Ureter (tissue), 1 donor: ENCODE data around the gene IRF2. TPM values are rescaled to one million over a fixed set of nuclear protein-coding genes. Genes with fewer than 3 reads are reported as not detected.

ENCODE experiments used
- DNase-seq: peaks from one replicate; pipeline ENCODE4 v3.0.0-alpha.2; 2020; ENCODE audit warnings: low spot score
- total RNA-seq: library from RNA; stranded (reverse); gene quantifications from one replicate; pipeline ENCODE4 v1.2.4, GENCODE V29; 2023
- donor health status: DM: yes; HTN: yes; CAD: no.

Gene IRF2
- total RNA-seq, 1 donor from 2014 or later: 74.9 TPM

DNA sequence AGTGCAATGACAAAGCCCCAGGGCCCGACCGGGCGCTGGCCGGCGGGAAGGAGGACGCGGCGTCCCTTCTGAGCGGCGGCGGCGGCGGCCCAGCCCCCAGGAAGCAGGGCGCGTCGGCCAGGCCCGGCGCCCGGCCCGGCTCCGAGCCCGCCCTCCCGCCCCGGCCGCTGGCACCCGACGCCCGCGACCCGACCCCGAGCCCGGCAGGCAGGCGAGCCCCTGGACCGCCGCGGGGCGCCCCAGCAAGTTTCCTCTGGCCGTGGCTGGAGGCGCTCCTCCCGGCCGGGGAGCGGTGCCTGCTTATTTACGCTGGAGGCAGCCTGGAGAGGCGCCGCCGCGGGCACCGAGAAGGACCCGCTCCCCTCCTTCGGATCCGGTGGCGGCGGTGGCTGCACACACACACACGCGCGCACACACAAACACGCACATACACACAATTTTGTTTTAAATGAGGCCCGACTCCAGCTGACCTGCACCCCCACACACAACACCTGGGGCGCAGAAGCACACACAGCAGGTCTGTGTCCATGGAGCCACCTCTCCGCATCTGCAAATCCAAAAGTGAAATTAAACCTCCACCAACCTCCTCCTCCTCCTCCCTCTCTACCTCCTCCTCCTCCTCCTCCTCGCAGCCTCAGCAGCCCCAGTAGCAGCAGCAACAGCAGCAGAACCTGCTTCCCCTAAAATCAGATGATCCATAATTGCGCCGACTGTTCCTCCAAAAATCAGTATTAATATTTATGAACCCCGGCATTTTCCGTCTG is 669 bp downstream of the IRF2 start:
- peak; percentile 61 for DNase-seq

DNA sequence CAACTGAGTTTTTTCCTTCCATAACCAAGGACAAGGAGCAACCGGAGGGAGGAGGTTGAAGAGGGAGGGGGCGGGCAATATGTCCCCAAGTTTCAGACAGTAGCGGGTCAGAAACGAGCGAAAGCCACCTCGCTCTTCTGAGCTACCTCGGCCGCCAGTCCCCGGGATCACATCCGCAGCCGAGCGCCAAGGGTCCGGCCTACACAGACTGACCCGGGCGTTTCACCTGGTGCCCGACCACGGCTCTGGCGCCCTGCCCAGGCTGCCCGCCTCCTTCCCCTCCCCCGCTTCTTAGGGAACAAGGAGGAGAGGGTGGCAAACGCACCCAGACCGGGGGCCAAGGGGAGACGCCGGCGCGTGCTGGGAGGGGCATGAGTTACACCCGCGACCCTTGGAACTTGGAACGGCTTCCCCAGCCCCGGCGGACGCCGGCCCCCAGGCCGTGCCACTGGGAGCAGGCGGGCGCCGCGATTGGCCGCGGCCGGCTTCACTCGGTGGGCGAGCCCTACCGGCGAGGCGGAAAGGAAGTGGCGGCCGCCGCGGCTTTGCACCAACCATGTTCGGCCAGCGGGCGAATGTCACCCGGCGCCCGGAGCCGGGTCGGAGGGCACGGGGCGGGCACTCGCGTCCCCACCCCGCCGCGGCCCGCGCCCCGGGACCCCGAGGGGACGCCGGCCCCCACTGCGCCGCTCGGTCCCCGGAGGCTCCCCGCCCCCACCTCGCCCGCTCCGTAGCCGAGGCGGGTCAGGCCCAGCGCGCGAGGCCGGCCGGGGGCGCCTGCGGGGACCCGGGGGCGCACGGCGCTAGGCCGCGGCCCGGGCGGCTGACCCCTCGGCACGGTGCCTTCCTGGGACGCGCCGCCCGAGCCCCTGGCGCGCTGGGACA is 1.5 kb downstream of the IRF2 start:
- peak; percentile 79 for DNase-seq

DNA sequence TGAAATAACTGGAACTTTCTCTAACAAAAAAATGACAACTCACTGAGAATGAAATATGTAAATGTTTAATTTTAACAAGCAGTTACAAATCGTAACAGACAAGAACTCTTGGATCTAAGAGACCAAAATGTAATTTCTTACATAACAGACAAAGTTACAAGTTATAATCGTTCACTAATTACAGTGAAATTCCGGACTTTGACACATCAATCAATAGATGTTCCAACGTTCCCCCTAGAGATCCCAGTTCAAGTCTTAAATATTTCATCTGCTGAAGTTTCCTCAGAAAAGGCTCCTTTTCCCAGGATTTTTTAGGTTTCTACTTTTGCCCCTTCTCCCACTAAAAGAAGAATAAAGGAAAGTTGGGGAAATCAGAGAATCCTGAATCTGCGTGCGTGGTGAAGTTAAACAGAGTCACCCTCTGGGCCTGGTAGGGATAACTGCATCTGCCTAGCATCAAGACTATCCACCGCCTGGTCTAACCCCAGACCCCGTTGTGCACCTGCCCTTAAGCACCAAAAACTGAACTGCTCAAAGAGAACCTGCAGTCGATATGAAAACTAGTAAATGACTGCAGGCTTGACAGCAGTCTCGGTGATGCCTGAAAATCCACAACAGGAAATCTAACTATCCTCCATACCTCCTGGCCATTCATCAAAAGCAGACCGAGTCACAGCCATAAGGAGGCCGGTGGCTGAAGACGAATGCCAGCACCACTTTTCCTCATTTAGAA is 2.3 kb downstream of the IRF2 start:
- DNase-seq: no peak

DNA sequence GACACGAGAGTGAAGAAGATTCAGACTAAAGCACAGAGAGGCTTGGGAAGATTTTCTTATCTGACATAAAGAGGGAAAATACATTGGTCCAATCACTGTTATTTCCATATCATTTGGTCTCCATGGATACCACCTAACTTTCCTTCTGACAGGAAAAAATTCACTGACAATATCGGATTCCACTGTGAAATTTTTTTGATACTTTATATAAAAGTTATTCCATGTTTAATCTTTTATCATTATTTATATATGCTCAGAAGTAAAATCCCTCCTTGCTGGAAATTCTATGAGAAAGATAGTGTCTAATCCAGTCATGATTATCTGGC is 3.6 kb downstream of the IRF2 start:
- DNase-seq: no peak

DNA sequence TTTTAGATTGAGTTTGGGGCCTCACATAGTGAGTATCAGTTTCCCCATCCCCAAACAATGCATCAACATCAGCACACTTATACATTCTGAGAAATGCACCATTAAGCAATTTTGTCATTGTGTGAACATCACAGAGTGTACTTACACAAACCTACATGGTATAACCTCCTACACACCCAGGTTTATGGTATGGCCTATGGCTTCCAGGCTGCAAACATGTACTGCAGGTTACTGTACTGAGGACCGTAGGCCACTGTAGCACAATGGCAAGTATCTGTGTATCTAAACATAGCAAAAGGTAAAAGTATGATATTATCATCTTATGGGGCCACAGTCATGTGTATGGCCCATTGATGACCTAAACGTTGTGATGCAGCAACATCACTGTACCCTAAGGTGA is 7.7 kb downstream of the IRF2 start:
- DNase-seq: no peak

DNA sequence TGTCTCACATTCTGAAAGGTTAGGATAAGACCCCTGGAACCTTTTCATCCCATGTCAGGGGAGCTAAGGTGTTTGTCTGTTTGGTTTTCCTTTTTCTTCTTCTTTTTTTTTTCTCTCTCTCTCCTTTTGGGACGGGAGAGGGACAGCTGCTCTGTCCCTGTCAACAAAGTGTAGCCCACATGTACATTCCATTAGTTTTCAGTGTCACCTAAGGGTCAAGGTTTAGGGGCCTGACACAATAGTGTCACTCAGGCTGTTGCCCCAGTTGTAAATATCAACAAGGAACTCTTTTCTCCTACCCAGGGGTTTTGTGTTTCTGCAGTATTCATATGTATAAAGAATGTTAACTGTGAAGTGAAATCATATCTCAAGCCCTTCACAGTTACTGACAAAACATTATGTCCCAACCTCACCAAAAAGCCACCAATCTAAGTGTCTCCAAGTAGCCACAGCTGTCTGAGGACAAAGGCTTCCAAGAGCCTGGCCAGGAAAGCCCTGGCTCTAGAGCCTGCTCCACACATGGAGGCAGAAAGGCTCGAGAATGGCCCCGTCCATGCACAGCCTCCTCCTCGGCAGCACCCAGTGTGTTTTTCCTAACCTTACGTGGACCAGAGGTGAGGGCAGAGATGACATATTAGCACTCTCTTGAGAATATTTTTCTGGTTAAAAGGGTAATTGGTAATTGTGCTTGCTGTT is 9.4 kb downstream of the IRF2 start:
- no peak for DNase-seq

DNA sequence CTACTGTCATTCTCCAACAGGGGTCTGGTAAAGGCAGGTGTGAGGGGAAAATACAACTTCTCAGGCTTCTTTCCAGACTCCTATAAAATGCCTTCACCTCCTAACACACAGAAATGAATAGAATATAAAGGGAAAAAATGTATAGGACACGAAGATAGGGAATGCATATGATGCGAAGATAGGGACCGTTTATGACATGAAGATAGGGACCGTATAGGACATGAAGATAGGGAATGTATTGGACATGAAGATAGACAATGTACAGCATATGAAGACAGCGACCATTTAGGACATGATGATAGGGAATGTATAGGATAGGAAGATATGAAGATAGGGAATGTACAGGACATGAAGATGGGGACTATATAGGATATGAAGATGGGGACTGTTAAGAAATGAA is 10.5 kb downstream of the IRF2 start:
- no peak for DNase-seq

DNA sequence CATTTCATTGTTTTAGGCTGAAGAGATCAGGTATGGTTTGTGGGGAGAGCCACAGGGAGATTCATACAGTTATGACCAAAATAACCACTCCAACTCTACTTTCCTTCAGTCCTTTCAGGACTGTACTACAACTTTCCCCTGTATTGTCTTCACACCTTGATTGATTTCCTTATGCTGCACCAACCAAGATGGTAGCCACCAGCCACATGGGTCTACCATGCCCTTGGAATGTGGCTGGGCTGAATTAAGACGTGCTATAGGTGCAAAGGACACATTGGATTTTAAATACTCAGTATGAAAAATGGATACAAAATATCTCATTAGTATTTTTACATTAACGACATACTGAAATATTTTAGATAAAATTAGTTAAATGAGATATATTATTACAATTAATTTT is 11.2 kb downstream of the IRF2 start:
- DNase-seq: no peak

DNA sequence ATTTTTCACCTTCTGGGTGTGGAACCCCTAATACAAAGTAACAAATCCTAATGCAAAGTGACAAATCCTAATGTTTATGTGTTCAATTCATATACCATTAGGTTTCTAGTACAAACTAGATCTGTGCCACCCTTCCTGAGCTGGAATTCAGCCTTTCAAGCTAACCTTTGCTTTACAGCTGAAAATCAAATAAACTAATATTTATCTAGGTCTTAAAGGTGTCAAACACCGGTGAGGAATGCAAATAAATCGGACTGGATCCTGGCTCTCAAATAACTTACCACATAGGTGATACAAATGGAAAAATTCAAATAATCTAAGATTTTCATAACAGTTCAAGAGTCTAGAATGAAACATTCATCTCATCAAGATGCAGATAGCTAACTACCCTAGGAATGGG is 11.6 kb downstream of the IRF2 start:
- DNase-seq: no peak

DNA sequence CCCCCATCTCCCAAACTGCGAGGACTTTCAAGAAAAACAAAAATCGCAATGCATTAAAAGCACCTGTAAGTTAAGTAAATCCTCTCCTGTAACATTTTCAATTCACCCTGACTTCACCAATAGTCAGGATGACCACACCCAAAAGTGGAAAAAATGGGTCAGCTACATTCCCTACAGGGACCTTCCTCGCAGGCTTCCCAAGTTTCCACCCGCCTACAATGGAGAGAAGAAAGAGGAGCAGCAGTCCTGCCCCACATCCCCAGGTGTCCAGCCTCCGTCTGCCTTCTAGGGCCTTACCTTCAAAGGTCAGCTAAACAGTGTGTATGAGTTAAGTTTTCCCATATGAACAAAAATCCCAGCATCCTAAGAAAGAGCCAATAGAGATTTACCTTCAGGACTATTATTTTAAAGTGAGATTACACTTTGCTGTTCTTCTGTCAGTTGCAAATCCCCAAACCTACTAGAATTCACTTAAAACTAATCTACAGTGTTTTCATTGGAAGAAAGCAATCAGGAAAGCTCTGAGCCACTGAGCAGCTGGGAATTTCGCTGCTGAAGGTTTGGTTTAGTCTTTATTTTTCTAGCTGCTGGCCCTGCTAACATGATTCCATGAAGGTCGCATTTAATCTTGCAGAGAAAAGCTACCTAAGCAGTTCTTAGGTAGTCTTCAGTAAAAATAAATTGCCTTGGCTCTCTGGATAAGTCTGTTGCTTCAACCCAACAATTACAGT is 12.5 kb downstream of the IRF2 start:
- no peak for DNase-seq

DNA sequence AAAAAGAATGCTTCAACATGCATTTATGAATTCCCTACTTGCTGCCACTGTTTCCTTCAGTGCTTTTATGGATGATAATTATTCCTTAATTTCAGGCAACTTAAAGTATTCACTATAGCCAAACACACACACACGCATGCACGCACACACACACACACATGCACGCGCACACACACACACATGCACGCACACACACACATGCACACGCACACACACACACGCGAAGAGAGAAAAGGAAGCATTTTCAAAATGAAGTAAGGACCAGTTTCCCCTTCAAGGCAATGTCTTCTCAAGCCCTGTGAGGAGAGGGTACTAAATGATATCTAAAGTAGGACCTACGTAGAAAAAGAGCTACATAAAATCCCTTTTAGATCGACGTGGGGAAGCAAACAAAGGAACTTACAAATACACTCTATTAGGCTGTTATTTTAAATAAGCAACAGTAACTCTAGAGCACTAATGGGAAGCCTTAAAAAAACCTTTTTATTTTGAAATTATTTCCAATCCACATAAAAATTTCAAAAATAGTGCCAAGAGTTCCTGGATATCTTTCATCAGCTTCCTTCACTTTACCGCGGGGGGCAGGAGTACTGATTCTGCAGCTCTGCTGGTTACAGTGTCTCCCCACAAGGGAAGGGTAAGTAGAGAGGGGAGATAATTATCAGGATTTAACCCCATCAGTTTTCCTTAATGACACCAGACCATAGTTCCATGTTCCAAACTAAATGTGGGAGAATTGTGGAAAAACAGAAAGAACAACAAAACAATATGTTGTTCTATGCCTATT is 13.7 kb downstream of the IRF2 start:
- DNase-seq: no peak

DNA sequence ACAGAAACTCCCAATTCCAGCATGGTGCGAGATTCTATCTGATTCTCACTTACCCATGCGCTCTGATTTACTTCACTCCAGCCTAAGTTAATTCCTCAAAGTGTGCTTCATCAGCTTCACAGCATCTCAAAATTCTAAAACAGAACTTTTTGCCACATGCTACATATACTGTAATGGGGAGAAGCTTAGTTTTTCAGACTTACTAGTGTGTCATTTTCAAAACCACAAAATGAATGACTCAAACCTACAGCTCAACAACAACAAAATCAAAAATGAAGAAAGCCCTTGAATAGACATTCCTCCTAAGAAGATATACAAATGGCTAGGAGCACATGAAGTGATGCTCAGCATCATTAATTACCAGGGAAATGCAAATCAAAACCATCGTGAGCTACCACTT is 14.9 kb downstream of the IRF2 start:
- no peak for DNase-seq

DNA sequence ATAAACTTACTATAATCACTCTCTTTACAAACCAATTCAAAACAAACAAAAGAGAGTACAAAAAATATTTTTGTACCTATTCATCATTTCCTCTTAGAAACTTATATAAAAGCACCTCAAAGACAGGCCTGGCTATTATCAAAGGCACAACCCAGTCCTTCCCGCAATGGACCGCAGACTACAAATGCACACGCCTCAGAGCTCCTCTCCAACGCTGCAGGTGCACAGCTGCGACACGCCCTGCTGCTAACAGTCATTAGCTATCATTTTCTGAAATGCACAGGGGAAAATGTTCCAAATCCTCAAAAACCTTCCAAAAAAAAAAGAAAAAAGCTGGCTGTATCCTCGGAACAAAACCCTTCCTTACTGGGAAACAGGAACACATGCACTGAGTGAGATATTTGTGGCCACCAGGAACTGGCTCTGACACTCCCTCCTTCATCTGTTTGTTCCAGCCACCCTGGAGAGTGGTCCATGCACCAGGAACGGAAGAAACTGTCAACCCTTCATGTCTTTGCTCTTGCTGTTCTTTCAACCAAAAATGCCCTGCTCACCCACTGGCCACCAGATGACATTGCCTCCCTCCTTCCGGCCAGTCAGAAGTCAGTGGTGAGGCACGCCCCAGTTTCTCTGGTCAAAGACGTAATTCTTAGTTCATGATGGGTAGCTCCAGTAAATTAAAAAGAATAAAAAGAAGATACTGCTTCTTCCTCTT is 16.7 kb downstream of the IRF2 start:
- DNase-seq: no peak

DNA sequence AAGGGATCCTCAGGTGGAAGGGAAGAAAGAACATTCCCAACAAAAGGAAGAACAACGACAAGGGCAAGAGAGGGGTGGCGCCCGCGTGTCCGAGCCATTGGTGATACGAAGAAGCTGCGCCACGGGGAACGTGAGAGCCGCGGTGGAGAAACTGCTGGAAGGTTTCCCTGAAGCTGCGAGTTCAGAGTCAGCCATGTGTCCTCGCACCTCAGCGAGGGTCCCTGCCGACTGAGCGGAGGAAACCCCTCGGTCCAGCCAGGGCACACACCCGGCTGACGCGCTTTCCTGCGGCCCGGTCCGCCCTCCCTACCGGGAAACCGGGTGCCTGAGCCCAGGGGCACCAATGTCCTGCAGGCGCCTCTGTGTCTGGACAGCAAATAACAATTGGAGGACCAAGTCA is 18.0 kb downstream of the IRF2 start:
- DNase-seq: no peak

DNA sequence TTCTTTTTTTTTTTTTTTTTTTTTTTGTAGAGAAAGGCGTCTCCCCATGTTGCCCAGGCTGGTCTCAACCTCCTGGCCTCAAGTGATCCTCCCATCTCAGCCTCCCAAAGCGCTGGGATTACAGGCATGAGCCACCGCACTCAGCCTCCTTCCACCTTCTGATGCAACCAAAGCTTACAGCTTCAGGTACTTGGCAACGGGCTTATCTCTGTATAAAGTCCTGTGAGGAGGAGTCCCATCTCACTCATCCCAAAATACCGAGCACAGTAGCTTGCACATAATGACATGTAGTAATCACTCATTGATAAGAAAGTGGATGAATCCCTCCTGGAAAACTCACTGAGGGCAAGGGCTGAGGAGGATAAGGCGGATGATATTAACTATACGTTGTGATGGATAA is 19.1 kb downstream of the IRF2 start:
- DNase-seq: no peak

DNA sequence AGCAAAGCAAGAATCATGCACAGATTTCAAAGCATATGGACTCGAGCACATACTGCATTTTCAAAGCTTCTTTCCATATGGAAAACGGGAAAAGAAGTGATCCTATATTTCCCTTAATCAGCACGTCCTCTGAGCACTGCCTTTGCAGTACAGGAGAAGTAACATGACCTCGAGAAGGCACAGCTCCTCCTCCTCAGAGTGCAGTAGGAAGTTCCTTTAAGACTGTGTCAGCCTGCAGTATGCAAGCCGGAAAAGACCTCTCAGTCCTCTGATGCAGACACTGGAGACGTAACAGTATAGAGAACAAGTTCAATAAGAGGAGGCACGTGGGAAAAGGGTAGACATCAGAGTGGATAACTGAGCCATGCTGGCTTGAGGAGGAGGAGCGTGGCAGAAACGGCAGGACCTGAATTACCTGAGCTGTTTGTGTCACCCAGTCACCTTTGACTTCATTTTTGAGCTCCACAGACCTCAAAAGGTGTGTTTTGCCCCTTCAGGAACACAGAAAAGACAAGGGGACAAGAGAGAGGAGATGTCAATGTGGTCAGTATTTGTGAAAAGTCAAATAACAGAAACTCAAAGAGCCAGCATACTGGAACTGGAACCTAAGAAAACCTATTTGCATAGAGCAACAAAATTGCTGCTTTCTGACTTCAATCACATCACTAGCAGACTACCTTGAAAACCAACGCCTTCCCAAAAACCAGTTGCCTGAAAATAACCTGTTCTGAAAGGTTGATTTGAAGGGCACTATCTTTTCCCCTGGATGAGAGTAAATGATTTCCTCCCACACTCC is 20.8 kb downstream of the IRF2 start:
- no peak for DNase-seq

DNA sequence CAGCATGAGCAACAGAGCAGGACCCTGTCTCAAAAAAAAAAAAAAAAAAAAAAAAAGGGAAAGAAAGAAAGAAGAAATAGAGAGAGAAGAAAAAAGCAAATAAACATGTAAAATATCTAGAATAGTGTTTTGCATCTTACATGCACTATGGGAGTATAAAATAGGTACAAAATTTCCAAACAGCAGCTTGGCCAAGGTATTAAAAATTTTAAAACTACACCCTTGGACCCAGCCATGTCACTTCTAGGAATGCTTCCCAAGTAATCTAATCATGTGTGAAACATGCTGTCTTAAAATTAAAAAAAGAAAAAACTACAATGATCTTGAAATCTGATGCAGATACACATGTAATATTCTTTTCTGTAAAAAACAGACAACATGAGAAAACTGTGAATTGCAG is 21.6 kb downstream of the IRF2 start:
- no peak for DNase-seq

DNA sequence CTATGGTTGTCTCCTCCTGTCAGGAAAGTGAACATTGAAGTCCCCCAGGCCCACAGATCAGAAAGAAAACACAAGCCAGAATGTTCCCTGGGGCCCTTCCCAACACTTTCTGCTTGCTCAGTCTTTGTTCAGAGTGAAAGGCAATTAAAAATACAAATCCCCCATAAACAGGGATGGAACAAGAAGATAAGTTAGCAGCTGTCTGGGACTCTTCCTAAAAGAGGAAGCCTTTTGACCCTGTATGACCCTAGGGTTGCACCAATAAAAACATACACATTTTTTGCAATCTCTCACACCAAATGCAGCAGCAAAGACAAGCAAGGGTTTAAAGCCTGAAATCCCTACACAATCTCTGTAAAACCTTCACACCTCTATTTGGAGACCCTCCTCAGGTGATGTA is 22.6 kb downstream of the IRF2 start:
- DNase-seq: no peak
